CD4-positive, alpha-beta T cell treated with Interleukin-4 for 1 hour (primary cell): ENCODE data around the gene PHKG2.

Experiments used
- DNase-seq, 2 donors: peaks; one replicate each; pipeline ENCODE4 v3.0.0-alpha.2; 2020 to 2022

Gene PHKG2

GRCh38 chr16:30728899-30729672, 19.1 kb upstream of the PHKG2 start:
- DNase-seq = peak in 1 of 2 donors; percentile 39

GRCh38 chr16:30731411-30731810, 16.8 kb upstream of the PHKG2 start:
- no peak for DNase-seq

- DNase-seq = no peak
These were observed 11.0 kb upstream of the PHKG2 start for GRCh38 chr16:30736995-30737793.

GRCh38 chr16:30737794-30738648, 10.2 kb upstream of the PHKG2 start:
- DNase-seq = no peak

- DNase-seq = no peak
These were observed 9.0 kb upstream of the PHKG2 start for GRCh38 chr16:30738984-30739951.

- no peak for DNase-seq
These were observed 7.6 kb upstream of the PHKG2 start for GRCh38 chr16:30740364-30741251.

- no peak for DNase-seq
These were observed 6.7 kb upstream of the PHKG2 start for GRCh38 chr16:30741461-30741914.

- DNase-seq = no peak
These were observed 4.5 kb upstream of the PHKG2 start for GRCh38 chr16:30743716-30744115.

GRCh38 chr16:30744183-30744582, 4.0 kb upstream of the PHKG2 start:
- no peak for DNase-seq

- no peak for DNase-seq
These were observed 3.1 kb upstream of the PHKG2 start for GRCh38 chr16:30745082-30745481.

GRCh38 chr16:30746638-30747175, 1.5 kb upstream of the PHKG2 start:
- DNase-seq = no peak

GRCh38 chr16:30747331-30747730, 894 bp upstream of the PHKG2 start:
- DNase-seq = no peak

GRCh38 chr16:30748634-30749445, 615 bp downstream of the PHKG2 start:
- DNase-seq = peak; percentile 20 to 35

GRCh38 chr16:30750201-30750600, 2.0 kb downstream of the PHKG2 start:
- DNase-seq = no peak

GRCh38 chr16:30750876-30751465, 2.7 kb downstream of the PHKG2 start:
- DNase-seq = no peak

GRCh38 chr16:30753596-30753995, 5.4 kb downstream of the PHKG2 start:
- no peak for DNase-seq

GRCh38 chr16:30755955-30756780, 7.9 kb downstream of the PHKG2 start:
- no peak for DNase-seq

- no peak for DNase-seq
These were observed 8.5 kb downstream of the PHKG2 start for GRCh38 chr16:30756781-30757100.
